Duodenal mucosa (tissue), 2 donors: ENCODE data around the gene SP7.
A peak's percentile ranks its signal among the peaks of the same experiment; 100 is the strongest.

ENCODE experiments used
- H3K27ac ChIP-seq: one replicate; pipeline ENCODE4 v1.7.0; 2013; ENCODE audit warnings: low read depth, low read length
- H3K27me3 ChIP-seq, 2 donors: one replicate each; pipeline ENCODE4 v1.7.0; 2013; ENCODE audit warnings: low read length in 2 of 2, control low read depth in 1 of 2; ENCODE audit not compliant: insufficient read depth in 2 of 2, control insufficient read depth in 1 of 2
- H3K36me3 ChIP-seq, 2 donors: one replicate each; pipeline ENCODE4 v1.7.0; 2013; ENCODE audit warnings: low read length in 2 of 2, control low read depth in 1 of 2; ENCODE audit not compliant: insufficient read depth in 2 of 2, control insufficient read depth in 1 of 2
- H3K4me1 ChIP-seq, 2 donors: one replicate each; pipeline ENCODE4 v1.7.0; 2013; ENCODE audit warnings: low read length in 2 of 2, control low read depth in 1 of 2; ENCODE audit not compliant: insufficient read depth in 2 of 2, control insufficient read depth in 1 of 2
- H3K4me3 ChIP-seq, 2 donors: one replicate each; pipeline ENCODE4 v1.7.0; 2013; ENCODE audit warnings: low read length in 2 of 2, low read depth in 1 of 2
- H3K9ac ChIP-seq, 2 donors: one replicate each; pipeline ENCODE4 v1.7.0; 2013; ENCODE audit warnings: low read length in 2 of 2, low read depth in 1 of 2
- H3K9me3 ChIP-seq, 2 donors: one replicate each; pipeline ENCODE4 v1.7.0; 2013; ENCODE audit warnings: low read length in 2 of 2, control low read depth in 1 of 2; ENCODE audit not compliant: control insufficient read depth in 1 of 2

SP7 gene

GRCh38 chr12:53324113-53324778 lies 11.9 kb downstream of the SP7 start:
- H3K9me3 ChIP-seq: no peaks in the 10 kb centered on the region
- H3K9ac ChIP-seq: peak overlapping the region; percentile 76 to 77
- H3K36me3 ChIP-seq: peaks cover 0 to 5% of the 10 kb centered on the region in 2 donors
- peak overlapping the region; percentile 82 for H3K27ac ChIP-seq
- peaks cover 4 to 9% of the 10 kb centered on the region in 2 donors for H3K27me3 ChIP-seq
- H3K4me3 ChIP-seq: peak overlapping the region; percentile 52 to 68
- H3K4me1 ChIP-seq: peaks cover 23 to 34% of the 10 kb centered on the region in 2 donors

- Histone ChIP-seq H3K36me3 (peaks cover 8 to 25% of the 10 kb centered on the region in 2 donors), H3K9ac (peak overlapping the region; percentile 68 to 84), H3K27ac (peak overlapping the region; percentile 92), H3K9me3 (no peaks in the 10 kb centered on the region), H3K27me3 (no peaks in the 10 kb centered on the region), H3K4me1 (peaks cover 23 to 28% of the 10 kb centered on the region in 2 donors), H3K4me3 (peak overlapping the region; percentile 87 to 93)
These were observed 15.6 kb downstream of the SP7 start for GRCh38 chr12:53320352-53321195.

- no peak overlapping the region for H3K27ac ChIP-seq
- no peak overlapping the region for H3K9ac ChIP-seq
- H3K27me3 ChIP-seq: no peaks in the 10 kb centered on the region
- H3K4me3 ChIP-seq: no peak overlapping the region
- no peaks in the 10 kb centered on the region for H3K4me1 ChIP-seq
- peaks cover 34 to 48% of the 10 kb centered on the region in 2 donors for H3K36me3 ChIP-seq
- H3K9me3 ChIP-seq: no peaks in the 10 kb centered on the region
These were observed 22.2 kb downstream of the SP7 start for GRCh38 chr12:53313996-53314395.

- Histone ChIP-seq H3K27me3 (no peaks in the 10 kb centered on the region), H3K9ac (no peak overlapping the region), H3K36me3 (peaks cover 34 to 54% of the 10 kb centered on the region in 2 donors), H3K4me3 (no peak overlapping the region), H3K27ac (no peak overlapping the region), H3K4me1 (no peaks in the 10 kb centered on the region), H3K9me3 (no peaks in the 10 kb centered on the region)
These were observed 27.9 kb downstream of the SP7 start for GRCh38 chr12:53308276-53308675.

- H3K4me1 ChIP-seq: no peaks in the 10 kb centered on the region
- H3K36me3 ChIP-seq: peaks cover 39 to 65% of the 10 kb centered on the region in 2 donors
These were observed 29.3 kb downstream of the SP7 start for GRCh38 chr12:53306826-53307225.

GRCh38 chr12:53302903-53303302 lies 33.3 kb downstream of the SP7 start:
- Histone ChIP-seq H3K9ac (peak overlapping the region in 1 of 2 donors; percentile 4), H3K27me3 (no peaks in the 10 kb centered on the region), H3K4me3 (no peak overlapping the region), H3K36me3 (peaks cover 33 to 48% of the 10 kb centered on the region in 2 donors), H3K9me3 (no peaks in the 10 kb centered on the region), H3K27ac (no peak overlapping the region), H3K4me1 (peaks cover 11 to 23% of the 10 kb centered on the region in 2 donors)

More at GRCh38 chr12:53306826-53307225, 29.3 kb downstream of the SP7 start:
- Histone ChIP-seq H3K27ac (no peak overlapping the region), H3K4me3 (no peak overlapping the region), H3K9ac (no peak overlapping the region), H3K9me3 (no peaks in the 10 kb centered on the region), H3K27me3 (no peaks in the 10 kb centered on the region)

- H3K4me1 ChIP-seq: peaks cover 18 to 39% of the 10 kb centered on the region in 2 donors
- H3K9ac ChIP-seq: peak overlapping the region; percentile 77 to 92
- H3K27ac ChIP-seq: no peak overlapping the region
- H3K4me3 ChIP-seq: peak overlapping the region; percentile 88 to 100
- peaks cover 11 to 20% of the 10 kb centered on the region in 2 donors for H3K36me3 ChIP-seq
- no peaks in the 10 kb centered on the region for H3K27me3 ChIP-seq
- no peaks in the 10 kb centered on the region for H3K9me3 ChIP-seq
These were observed 36.0 kb downstream of the SP7 start for GRCh38 chr12:53300187-53300586.

GRCh38 chr12:53299454-53300180 lies 36.5 kb downstream of the SP7 start, which contains the start of gene MYG1:
TSS of gene MYG1 (plus strand) at chr12:53299695. CDS start at chr12:53299738, 43 bp downstream.
- Histone ChIP-seq H3K27ac (peak within 1 kb of the TSS; percentile 65), H3K27me3 (no peaks in the 10 kb centered on the region), H3K9me3 (no peaks in the 10 kb centered on the region), H3K9ac (peak within 1 kb of the TSS; percentile 77 to 92), H3K4me3 (peak within 1 kb of the TSS; percentile 88 to 100), H3K4me1 (peaks cover 18 to 45% of the 10 kb centered on the region in 2 donors), H3K36me3 (peaks cover 11 to 18% of the 10 kb centered on the region in 2 donors)

GRCh38 chr12:53299101-53299453 lies 37.1 kb downstream of the SP7 start:
- Histone ChIP-seq H3K4me1 (peaks cover 18 to 45% of the 10 kb centered on the region in 2 donors), H3K27ac (peak overlapping the region; percentile 65), H3K9me3 (no peaks in the 10 kb centered on the region), H3K9ac (no peak overlapping the region), H3K36me3 (peaks cover 11 to 18% of the 10 kb centered on the region in 2 donors), H3K4me3 (peak overlapping the region; percentile 88 to 100), H3K27me3 (no peaks in the 10 kb centered on the region)
